ENCODE results near the gene PLCH1. TPM values are rescaled to one million over a fixed set of nuclear protein-coding genes. Genes with fewer than 3 reads are reported as not detected.

The PLCH1 gene
- total RNA-seq, 1 experiment from 2014 or later = 8.9 TPM

GRCh38 chr3:155661042-155661441, 83.8 kb downstream of the PLCH1 start:
- Mint-ChIP-seq H3K36me3 (no peaks in the 10 kb centered on the region), H3K4me3 (no peak overlapping the region), H3K9me3 (no peaks in the 10 kb centered on the region), H3K27ac (no peak overlapping the region), H3K27me3 (ENCODE audit: low read depth) (no peaks in the 10 kb centered on the region), H3K4me1 (peaks cover 19% of the 10 kb centered on the region)
- ATAC-seq = no peak
- no peak for DNase-seq (ENCODE audit: low spot score)
- ChIA-PET POLR2A (no interaction called here), CTCF (no interaction called here)
- TF ChIP-seq JUN (CRISPR knock-in tag; IDR thresholded peaks at IDR 0.05) = no peak
- no peak for TF ChIP-seq CREB1 (CRISPR knock-in tag; IDR thresholded peaks at IDR 0.05)
- TF ChIP-seq CTCF (IDR thresholded peaks at IDR 0.05) = no peak
- TF ChIP-seq NFATC4 (CRISPR knock-in tag; IDR thresholded peaks at IDR 0.05) = no peak
- TF ChIP-seq ZNF138 (CRISPR knock-in tag; conservative IDR thresholded peaks at IDR 0.05) = no peak
- TF ChIP-seq USF1 (CRISPR knock-in tag; IDR thresholded peaks at IDR 0.05) = no peak
- TF ChIP-seq NFYB (CRISPR knock-in tag; conservative IDR thresholded peaks at IDR 0.05; ENCODE audit: low read depth) = no peak
- no peak for TF ChIP-seq CBFB (CRISPR knock-in tag; IDR thresholded peaks at IDR 0.05; ENCODE audit: low read depth)
- TF ChIP-seq ZNF263 (CRISPR knock-in tag; IDR thresholded peaks at IDR 0.05; ENCODE audit: low read depth) = no peak
- no peak for TF ChIP-seq ZNF121 (CRISPR knock-in tag; IDR thresholded peaks at IDR 0.05)
- no peak for TF ChIP-seq SOX15 (CRISPR knock-in tag; IDR thresholded peaks at IDR 0.05)
- no peak for TF ChIP-seq ERG (CRISPR knock-in tag; IDR thresholded peaks at IDR 0.05)
- TF ChIP-seq AFF4 (CRISPR knock-in tag; IDR thresholded peaks at IDR 0.05; ENCODE audit: borderline replicate concordance) = no peak
- TF ChIP-seq ATF1 (CRISPR knock-in tag; IDR thresholded peaks at IDR 0.05) = no peak
- TF ChIP-seq PRDM15 (CRISPR knock-in tag; IDR thresholded peaks at IDR 0.05) = no peak
- no peak for TF ChIP-seq MYBL2 (CRISPR knock-in tag; IDR thresholded peaks at IDR 0.05)
- no peak for TF ChIP-seq HMGXB4 (CRISPR knock-in tag; IDR thresholded peaks at IDR 0.05)
- TF ChIP-seq TEAD4 (CRISPR knock-in tag; IDR thresholded peaks at IDR 0.05) = no peak
- no peak for TF ChIP-seq NR3C1 (CRISPR knock-in tag; conservative IDR thresholded peaks at IDR 0.05; ENCODE audit: low read depth)
- no peak for TF ChIP-seq ARID4B (CRISPR knock-in tag; IDR thresholded peaks at IDR 0.05; ENCODE audit: borderline replicate concordance)
